Measurements from ENCODE around the gene FIBP. TPM values are rescaled to one million over a fixed set of nuclear protein-coding genes. Genes with fewer than 3 reads are reported as not detected.

The FIBP gene
- total RNA-seq, 1 donor from 2014 or later: 110 TPM

GRCh38 chr11:65921033-65921555 is 32.8 kb upstream of the FIBP start:
- no peak overlapping the region for H3K27ac ChIP-seq (ENCODE audit: low read depth, low read length)
- H3K27me3 ChIP-seq (ENCODE audit: control insufficient read depth in 3 of 3, insufficient read depth in 3 of 3, low read length in 3 of 3): no peaks in the 10 kb centered on the region
- H3K4me1 ChIP-seq (ENCODE audit: control insufficient read depth in 3 of 3, insufficient read depth in 3 of 3, low read length in 3 of 3): peaks cover 34 to 38% (median 36%) of the 10 kb centered on the region in 3 donors
- peak overlapping the region in 2 of 3 donors; percentile 76 to 80 for H3K9ac ChIP-seq (ENCODE audit: low read depth in 1 of 3, low read length in 3 of 3)
- H3K4me3 ChIP-seq (ENCODE audit: low read length in 3 of 3): peak overlapping the region in 2 of 3 donors; percentile 69 to 80
- H3K36me3 ChIP-seq (ENCODE audit: control insufficient read depth in 3 of 3, insufficient read depth in 3 of 3, low read length in 3 of 3): peaks cover 9 to 26% (median 26%) of the 10 kb centered on the region in 3 donors
- H3K9me3 ChIP-seq (ENCODE audit: control insufficient read depth in 3 of 3, low read length in 3 of 3): no peaks in the 10 kb centered on the region

- Histone ChIP-seq H3K27me3 (ENCODE audit: control insufficient read depth in 3 of 3, insufficient read depth in 3 of 3, low read length in 3 of 3) (no peaks in the 10 kb centered on the region), H3K9ac (ENCODE audit: low read depth in 1 of 3, low read length in 3 of 3) (peak overlapping the region; percentile 76 to 80 (median 76)), H3K4me3 (ENCODE audit: low read length in 3 of 3) (peak overlapping the region; percentile 69 to 80 (median 79)), H3K9me3 (ENCODE audit: control insufficient read depth in 3 of 3, low read length in 3 of 3) (no peaks in the 10 kb centered on the region), H3K4me1 (ENCODE audit: control insufficient read depth in 3 of 3, insufficient read depth in 3 of 3, low read length in 3 of 3) (peaks cover 41 to 45% (median 43%) of the 10 kb centered on the region in 3 donors), H3K36me3 (ENCODE audit: control insufficient read depth in 3 of 3, insufficient read depth in 3 of 3, low read length in 3 of 3) (peaks cover 9 to 26% (median 26%) of the 10 kb centered on the region in 3 donors), H3K27ac (ENCODE audit: low read depth, low read length) (no peak overlapping the region)
These were observed 32.1 kb upstream of the FIBP start for GRCh38 chr11:65920372-65920802.

DNA sequence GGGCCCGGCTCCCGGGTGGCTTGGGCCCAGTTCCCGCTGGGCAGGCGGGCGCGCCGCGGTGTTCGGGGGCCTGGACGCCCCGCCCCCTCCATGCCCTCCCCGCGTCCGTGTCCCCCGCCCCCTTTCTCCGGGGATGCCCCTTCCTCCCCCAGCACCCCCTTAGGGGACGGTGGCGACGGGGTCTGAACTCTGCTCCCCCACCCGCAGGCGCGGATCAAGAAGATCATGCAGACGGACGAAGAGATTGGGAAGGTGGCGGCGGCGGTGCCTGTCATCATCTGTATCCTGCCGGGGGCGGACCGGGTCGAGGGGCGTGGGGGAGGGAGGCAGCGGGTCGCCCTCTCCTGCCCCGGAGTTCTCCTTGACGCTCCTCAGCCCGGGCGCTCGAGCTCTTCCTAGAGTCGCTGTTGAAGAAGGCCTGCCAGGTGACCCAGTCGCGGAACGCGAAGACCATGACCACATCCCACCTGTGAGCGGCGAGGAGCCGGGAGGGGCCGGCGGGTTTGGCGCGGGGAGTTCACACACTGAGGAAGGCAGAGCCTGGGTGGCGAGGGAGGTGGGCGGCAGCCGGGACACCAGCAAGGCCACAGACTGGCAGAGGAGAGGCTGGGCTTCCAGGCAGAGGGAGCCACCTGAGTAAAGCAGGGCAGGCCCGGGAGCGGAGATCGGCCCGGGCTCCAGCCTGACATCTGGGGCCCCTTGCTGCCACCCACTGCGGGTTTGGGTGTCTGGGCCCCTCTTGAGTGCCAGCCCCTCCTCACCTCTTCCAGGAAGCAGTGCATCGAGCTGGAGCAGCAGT is 31.5 kb upstream of the FIBP start:
- Histone ChIP-seq H3K36me3 (ENCODE audit: control insufficient read depth in 3 of 3, insufficient read depth in 3 of 3, low read length in 3 of 3) (peaks cover 9 to 26% (median 26%) of the 10 kb centered on the region in 3 donors), H3K9me3 (ENCODE audit: control insufficient read depth in 3 of 3, low read length in 3 of 3) (no peaks in the 10 kb centered on the region), H3K4me3 (ENCODE audit: low read length in 3 of 3) (peak overlapping the region; percentile 69 to 80 (median 79)), H3K4me1 (ENCODE audit: control insufficient read depth in 3 of 3, insufficient read depth in 3 of 3, low read length in 3 of 3) (peaks cover 47 to 51% (median 49%) of the 10 kb centered on the region in 3 donors), H3K9ac (ENCODE audit: low read depth in 1 of 3, low read length in 3 of 3) (peak overlapping the region; percentile 76 to 80 (median 76)), H3K27ac (ENCODE audit: low read depth, low read length) (peak overlapping the region; percentile 60), H3K27me3 (ENCODE audit: control insufficient read depth in 3 of 3, insufficient read depth in 3 of 3, low read length in 3 of 3) (no peaks in the 10 kb centered on the region)

DNA sequence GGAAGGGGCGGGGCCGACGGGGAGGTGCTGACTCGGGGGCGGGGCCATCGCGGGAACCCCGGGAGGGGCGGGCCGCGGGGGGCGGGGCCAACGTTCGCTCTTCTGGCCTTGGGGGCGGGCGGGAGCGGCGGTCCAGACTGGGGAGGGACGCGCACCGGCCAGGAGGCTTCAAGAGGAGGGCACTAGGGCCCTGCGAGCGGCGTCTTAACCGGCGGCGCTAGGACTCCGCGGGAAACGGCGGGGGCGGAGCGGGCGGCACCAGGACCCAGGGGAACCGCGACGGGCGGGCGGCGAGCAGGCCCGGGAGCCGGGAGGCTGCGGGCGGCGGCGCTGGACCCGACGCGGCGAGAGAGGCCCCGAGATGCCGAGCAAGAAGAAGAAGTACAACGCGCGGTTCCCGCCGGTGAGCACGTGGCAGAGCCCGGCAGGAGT is 30.9 kb upstream of the FIBP start, which contains the start of gene DRAP1:
Gene DRAP1, plus strand, starts transcription at position 286 of the 432 bp plus-strand sequence. Its CDS starts 76 bp downstream, at position 362.
- H3K9me3 ChIP-seq (ENCODE audit: control insufficient read depth in 3 of 3, low read length in 3 of 3): no peaks in the 10 kb centered on the region
- H3K9ac ChIP-seq (ENCODE audit: low read depth in 1 of 3, low read length in 3 of 3): peak within 1 kb of the TSS; percentile 96 to 99 (median 98)
- peaks cover 9 to 26% (median 26%) of the 10 kb centered on the region in 3 donors for H3K36me3 ChIP-seq (ENCODE audit: control insufficient read depth in 3 of 3, insufficient read depth in 3 of 3, low read length in 3 of 3)
- peak within 1 kb of the TSS; percentile 97 for H3K27ac ChIP-seq (ENCODE audit: low read depth, low read length)
- no peaks in the 10 kb centered on the region for H3K27me3 ChIP-seq (ENCODE audit: control insufficient read depth in 3 of 3, insufficient read depth in 3 of 3, low read length in 3 of 3)
- H3K4me3 ChIP-seq (ENCODE audit: low read length in 3 of 3): peak within 1 kb of the TSS; percentile 82 to 96 (median 90)
- H3K4me1 ChIP-seq (ENCODE audit: control insufficient read depth in 3 of 3, insufficient read depth in 3 of 3, low read length in 3 of 3): peaks cover 50 to 55% (median 52%) of the 10 kb centered on the region in 3 donors

- peak within 1 kb of the TSS; percentile 82 to 96 (median 90) for H3K4me3 ChIP-seq (ENCODE audit: low read length in 3 of 3)
- H3K27me3 ChIP-seq (ENCODE audit: control insufficient read depth in 3 of 3, insufficient read depth in 3 of 3, low read length in 3 of 3): no peaks in the 10 kb centered on the region
- H3K36me3 ChIP-seq (ENCODE audit: control insufficient read depth in 3 of 3, insufficient read depth in 3 of 3, low read length in 3 of 3): peaks cover 9 to 26% (median 26%) of the 10 kb centered on the region in 3 donors
- peak within 1 kb of the TSS; percentile 96 to 99 (median 98) for H3K9ac ChIP-seq (ENCODE audit: low read depth in 1 of 3, low read length in 3 of 3)
- peak within 1 kb of the TSS; percentile 97 for H3K27ac ChIP-seq (ENCODE audit: low read depth, low read length)
- H3K9me3 ChIP-seq (ENCODE audit: control insufficient read depth in 3 of 3, low read length in 3 of 3): no peaks in the 10 kb centered on the region
- peaks cover 50 to 55% (median 52%) of the 10 kb centered on the region in 3 donors for H3K4me1 ChIP-seq (ENCODE audit: control insufficient read depth in 3 of 3, insufficient read depth in 3 of 3, low read length in 3 of 3)
These were observed 30.2 kb upstream of the FIBP start, which contains the start of gene C11orf68 for GRCh38 chr11:65918211-65919140. Gene C11orf68, minus strand, starts transcription at chr11:65919062. Its CDS starts 31 bp downstream, at chr11:65919031.

DNA sequence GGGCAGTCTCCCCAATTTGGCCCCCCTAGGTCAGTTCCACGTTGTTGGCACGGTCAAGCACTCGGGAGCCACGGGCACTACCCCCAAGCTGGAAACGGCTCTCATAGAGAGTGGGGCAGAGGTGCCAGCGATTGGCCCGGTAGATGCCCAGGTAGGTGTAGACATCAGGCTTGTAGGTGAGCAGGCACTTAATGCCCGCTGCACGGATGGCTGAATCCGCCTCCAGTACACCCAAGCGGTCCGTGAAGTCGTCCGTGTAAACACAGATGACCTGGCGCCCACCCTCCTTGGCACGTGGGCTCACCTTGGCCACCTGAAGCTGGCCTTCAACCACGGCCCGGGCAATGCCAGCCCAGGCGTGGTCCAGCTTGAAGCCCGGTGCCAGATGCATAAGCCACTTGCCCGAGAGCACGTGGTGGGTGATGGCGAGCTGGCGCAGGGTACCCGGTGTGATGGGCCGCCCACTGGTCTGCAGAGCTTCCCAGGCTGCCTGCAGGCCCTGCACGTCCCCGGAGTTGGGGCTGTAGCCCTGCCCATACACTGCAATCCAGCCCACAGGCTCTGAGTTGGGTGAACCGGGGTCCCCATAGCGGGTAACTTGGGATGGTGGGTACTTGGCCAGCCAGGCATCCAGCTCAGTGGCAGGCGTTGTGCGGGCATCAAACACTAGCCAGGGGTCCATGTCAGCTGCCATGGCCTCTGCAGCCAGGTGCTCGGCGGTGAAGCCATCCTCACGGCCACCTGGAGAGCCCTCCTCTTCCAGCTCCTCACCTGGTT is 29.4 kb upstream of the FIBP start:
- Histone ChIP-seq H3K9me3 (ENCODE audit: control insufficient read depth in 3 of 3, low read length in 3 of 3) (no peaks in the 10 kb centered on the region), H3K4me1 (ENCODE audit: control insufficient read depth in 3 of 3, insufficient read depth in 3 of 3, low read length in 3 of 3) (peaks cover 51 to 63% (median 53%) of the 10 kb centered on the region in 3 donors), H3K27me3 (ENCODE audit: control insufficient read depth in 3 of 3, insufficient read depth in 3 of 3, low read length in 3 of 3) (no peaks in the 10 kb centered on the region), H3K27ac (ENCODE audit: low read depth, low read length) (peak overlapping the region; percentile 97), H3K36me3 (ENCODE audit: control insufficient read depth in 3 of 3, insufficient read depth in 3 of 3, low read length in 3 of 3) (peaks cover 6 to 23% (median 18%) of the 10 kb centered on the region in 3 donors), H3K9ac (ENCODE audit: low read depth in 1 of 3, low read length in 3 of 3) (peak overlapping the region; percentile 96 to 99 (median 98)), H3K4me3 (ENCODE audit: low read length in 3 of 3) (peak overlapping the region; percentile 82 to 96 (median 90))

GRCh38 chr11:65917077-65917433 is 28.8 kb upstream of the FIBP start:
- peaks cover 0 to 3% (median 0%) of the 10 kb centered on the region in 3 donors for H3K27me3 ChIP-seq (ENCODE audit: control insufficient read depth in 3 of 3, insufficient read depth in 3 of 3, low read length in 3 of 3)
- H3K9ac ChIP-seq (ENCODE audit: low read depth in 1 of 3, low read length in 3 of 3): peak overlapping the region; percentile 19 to 98 (median 61)
- peaks cover 3 to 19% (median 12%) of the 10 kb centered on the region in 3 donors for H3K36me3 ChIP-seq (ENCODE audit: control insufficient read depth in 3 of 3, insufficient read depth in 3 of 3, low read length in 3 of 3)
- H3K27ac ChIP-seq (ENCODE audit: low read depth, low read length): peak overlapping the region; percentile 97
- peaks cover 56 to 68% (median 57%) of the 10 kb centered on the region in 3 donors for H3K4me1 ChIP-seq (ENCODE audit: control insufficient read depth in 3 of 3, insufficient read depth in 3 of 3, low read length in 3 of 3)
- H3K9me3 ChIP-seq (ENCODE audit: control insufficient read depth in 3 of 3, low read length in 3 of 3): no peaks in the 10 kb centered on the region
- H3K4me3 ChIP-seq (ENCODE audit: low read length in 3 of 3): peak overlapping the region; percentile 82 to 96 (median 90)

- Histone ChIP-seq H3K36me3 (ENCODE audit: control insufficient read depth in 3 of 3, insufficient read depth in 3 of 3, low read length in 3 of 3) (peaks cover 3 to 16% (median 9%) of the 10 kb centered on the region in 3 donors), H3K27ac (ENCODE audit: low read depth, low read length) (peak overlapping the region; percentile 97), H3K9ac (ENCODE audit: low read depth in 1 of 3, low read length in 3 of 3) (peak overlapping the region; percentile 19 to 77 (median 72)), H3K4me1 (ENCODE audit: control insufficient read depth in 3 of 3, insufficient read depth in 3 of 3, low read length in 3 of 3) (peaks cover 61 to 75% (median 62%) of the 10 kb centered on the region in 3 donors), H3K9me3 (ENCODE audit: control insufficient read depth in 3 of 3, low read length in 3 of 3) (no peaks in the 10 kb centered on the region), H3K27me3 (ENCODE audit: control insufficient read depth in 3 of 3, insufficient read depth in 3 of 3, low read length in 3 of 3) (peaks cover 0 to 5% (median 0%) of the 10 kb centered on the region in 3 donors), H3K4me3 (ENCODE audit: low read length in 3 of 3) (peak overlapping the region in 2 of 3 donors; percentile 42 to 56)
These were observed 28.1 kb upstream of the FIBP start for GRCh38 chr11:65916391-65916790.

Measured in skeletal muscle tissue (tissue), 4 donors.